ENCODE data around the gene APLF.
"Not testable (repeated sequence)": the region's sequence is repeated elsewhere in the genome, so short reads cannot be mapped to it uniquely, and the experiment has no call there.

The APLF gene

GRCh38 chr2:68577183-68577582, 109.8 kb downstream of the APLF start:
- H3K27me3 ChIP-seq (ENCODE audit: insufficient read depth, low read length), result no peaks in the 10 kb centered on the region
- H3K27ac ChIP-seq (ENCODE audit: low read depth, low read length), result no peak overlapping the region
- H3K36me3 ChIP-seq (ENCODE audit: insufficient read depth, low read length), result peaks cover 3% of the 10 kb centered on the region; the same call in 1 of the 2 replicates
- H3K4me3 ChIP-seq (ENCODE audit: low read depth, low read length), result no peak overlapping the region
- H3K79me2 ChIP-seq (ENCODE audit: control insufficient read depth, insufficient read depth, low read length, unreplicated experiment), result no peaks in the 10 kb centered on the region
- H3K4me1 ChIP-seq (ENCODE audit: control insufficient read depth, insufficient read depth, low read length, unreplicated experiment), result no peaks in the 10 kb centered on the region
- H2AFZ ChIP-seq (ENCODE audit: low read length, unreplicated experiment), result no peak overlapping the region

- H2AFZ ChIP-seq (ENCODE audit: low read length, unreplicated experiment), result no peak overlapping the region
- no peaks in the 10 kb centered on the region for H3K27me3 ChIP-seq (ENCODE audit: insufficient read depth, low read length)
- no peaks in the 10 kb centered on the region for H3K79me2 ChIP-seq (ENCODE audit: control insufficient read depth, insufficient read depth, low read length, unreplicated experiment)
- no peak overlapping the region for H3K4me3 ChIP-seq (ENCODE audit: low read depth, low read length)
- no peaks in the 10 kb centered on the region for H3K4me1 ChIP-seq (ENCODE audit: control insufficient read depth, insufficient read depth, low read length, unreplicated experiment)
- H3K36me3 ChIP-seq (ENCODE audit: insufficient read depth, low read length), result peaks cover 3% of the 10 kb centered on the region; the same call in 1 of the 2 replicates
- H3K27ac ChIP-seq (ENCODE audit: low read depth, low read length), result no peak overlapping the region
These were observed 112.3 kb downstream of the APLF start for GRCh38 chr2:68579689-68580088.

GRCh38 chr2:68588589-68588988, 121.2 kb downstream of the APLF start:
- no peak overlapping the region for H3K4me3 ChIP-seq (ENCODE audit: low read depth, low read length)
- H3K79me2 ChIP-seq (ENCODE audit: control insufficient read depth, insufficient read depth, low read length, unreplicated experiment), result no peaks in the 10 kb centered on the region
- no peaks in the 10 kb centered on the region for H3K27me3 ChIP-seq (ENCODE audit: insufficient read depth, low read length)
- no peak overlapping the region for H3K27ac ChIP-seq (ENCODE audit: low read depth, low read length)
- no peaks in the 10 kb centered on the region for H3K36me3 ChIP-seq (ENCODE audit: insufficient read depth, low read length)
- no peaks in the 10 kb centered on the region for H3K4me1 ChIP-seq (ENCODE audit: control insufficient read depth, insufficient read depth, low read length, unreplicated experiment)
- H2AFZ ChIP-seq (ENCODE audit: low read length, unreplicated experiment), result no peak overlapping the region

- no peak overlapping the region for H3K4me3 ChIP-seq (ENCODE audit: low read depth, low read length)
- H2AFZ ChIP-seq (ENCODE audit: low read length, unreplicated experiment), result no peak overlapping the region
- H3K27ac ChIP-seq (ENCODE audit: low read depth, low read length), result no peak overlapping the region
- no peaks in the 10 kb centered on the region for H3K4me1 ChIP-seq (ENCODE audit: control insufficient read depth, insufficient read depth, low read length, unreplicated experiment)
- H3K79me2 ChIP-seq (ENCODE audit: control insufficient read depth, insufficient read depth, low read length, unreplicated experiment), result no peaks in the 10 kb centered on the region
- no peaks in the 10 kb centered on the region for H3K27me3 ChIP-seq (ENCODE audit: insufficient read depth, low read length)
- no peaks in the 10 kb centered on the region for H3K36me3 ChIP-seq (ENCODE audit: insufficient read depth, low read length)
These were observed 122.6 kb downstream of the APLF start for GRCh38 chr2:68589963-68590362.

- no peaks in the 10 kb centered on the region for H3K4me1 ChIP-seq (ENCODE audit: control insufficient read depth, insufficient read depth, low read length, unreplicated experiment)
- no peak overlapping the region for H2AFZ ChIP-seq (ENCODE audit: low read length, unreplicated experiment)
- H3K27ac ChIP-seq (ENCODE audit: low read depth, low read length), result no peak overlapping the region
- no peak overlapping the region for H3K4me3 ChIP-seq (ENCODE audit: low read depth, low read length)
- H3K27me3 ChIP-seq (ENCODE audit: insufficient read depth, low read length), result no peaks in the 10 kb centered on the region
- no peaks in the 10 kb centered on the region for H3K79me2 ChIP-seq (ENCODE audit: control insufficient read depth, insufficient read depth, low read length, unreplicated experiment)
- H3K36me3 ChIP-seq (ENCODE audit: insufficient read depth, low read length), result no peaks in the 10 kb centered on the region
These were observed 123.3 kb downstream of the APLF start for GRCh38 chr2:68590702-68591101.

GRCh38 chr2:68591225-68591624, 123.8 kb downstream of the APLF start:
- Histone ChIP-seq H3K4me3 (ENCODE audit: low read depth, low read length) (no peak overlapping the region), H3K4me1 (ENCODE audit: control insufficient read depth, insufficient read depth, low read length, unreplicated experiment) (no peaks in the 10 kb centered on the region), H2AFZ (ENCODE audit: low read length, unreplicated experiment) (no peak overlapping the region), H3K27me3 (ENCODE audit: insufficient read depth, low read length) (no peaks in the 10 kb centered on the region), H3K27ac (ENCODE audit: low read depth, low read length) (no peak overlapping the region), H3K79me2 (ENCODE audit: control insufficient read depth, insufficient read depth, low read length, unreplicated experiment) (no peaks in the 10 kb centered on the region), H3K36me3 (ENCODE audit: insufficient read depth, low read length) (no peaks in the 10 kb centered on the region)

GRCh38 chr2:68594041-68594440, 126.7 kb downstream of the APLF start:
- Histone ChIP-seq H3K79me2 (ENCODE audit: control insufficient read depth, insufficient read depth, low read length, unreplicated experiment) (no peaks in the 10 kb centered on the region), H3K36me3 (ENCODE audit: insufficient read depth, low read length) (no peaks in the 10 kb centered on the region), H3K4me1 (ENCODE audit: control insufficient read depth, insufficient read depth, low read length, unreplicated experiment) (no peaks in the 10 kb centered on the region), H3K27me3 (ENCODE audit: insufficient read depth, low read length) (no peaks in the 10 kb centered on the region), H3K4me3 (ENCODE audit: low read depth, low read length) (no peak overlapping the region), H2AFZ (ENCODE audit: low read length, unreplicated experiment) (no peak overlapping the region), H3K27ac (ENCODE audit: low read depth, low read length) (no peak overlapping the region)

- H3K4me3 ChIP-seq (ENCODE audit: low read depth, low read length), result no peak overlapping the region
- no peaks in the 10 kb centered on the region for H3K79me2 ChIP-seq (ENCODE audit: control insufficient read depth, insufficient read depth, low read length, unreplicated experiment)
- H3K27me3 ChIP-seq (ENCODE audit: insufficient read depth, low read length), result no peaks in the 10 kb centered on the region
- H3K36me3 ChIP-seq (ENCODE audit: insufficient read depth, low read length), result no peaks in the 10 kb centered on the region
- H3K27ac ChIP-seq (ENCODE audit: low read depth, low read length), result no peak overlapping the region
- H2AFZ ChIP-seq (ENCODE audit: low read length, unreplicated experiment), result no peak overlapping the region
- H3K4me1 ChIP-seq (ENCODE audit: control insufficient read depth, insufficient read depth, low read length, unreplicated experiment), result no peaks in the 10 kb centered on the region
These were observed 127.5 kb downstream of the APLF start for GRCh38 chr2:68594674-68595492.

- H2AFZ ChIP-seq (ENCODE audit: low read length, unreplicated experiment); H3K79me2 ChIP-seq (ENCODE audit: control insufficient read depth, insufficient read depth, low read length, unreplicated experiment); H3K4me1 ChIP-seq (ENCODE audit: control insufficient read depth, insufficient read depth, low read length, unreplicated experiment); H3K27ac ChIP-seq (ENCODE audit: low read depth, low read length); H3K36me3 ChIP-seq (ENCODE audit: insufficient read depth, low read length); H3K4me3 ChIP-seq (ENCODE audit: low read depth, low read length); H3K27me3 ChIP-seq (ENCODE audit: insufficient read depth, low read length): not testable (repeated sequence)
These were observed 128.1 kb downstream of the APLF start for GRCh38 chr2:68595493-68595785.

- H3K4me3 ChIP-seq (ENCODE audit: low read depth, low read length); H3K4me1 ChIP-seq (ENCODE audit: control insufficient read depth, insufficient read depth, low read length, unreplicated experiment); H3K36me3 ChIP-seq (ENCODE audit: insufficient read depth, low read length); H3K79me2 ChIP-seq (ENCODE audit: control insufficient read depth, insufficient read depth, low read length, unreplicated experiment); H2AFZ ChIP-seq (ENCODE audit: low read length, unreplicated experiment); H3K27ac ChIP-seq (ENCODE audit: low read depth, low read length); H3K27me3 ChIP-seq (ENCODE audit: insufficient read depth, low read length): not testable (repeated sequence)
These were observed 133.1 kb downstream of the APLF start for GRCh38 chr2:68600495-68600894.

- Histone ChIP-seq H3K27me3 (ENCODE audit: insufficient read depth, low read length) (no peaks in the 10 kb centered on the region; the same call in 1 of the 2 replicates), H3K27ac (ENCODE audit: low read depth, low read length) (no peak overlapping the region), H3K4me3 (ENCODE audit: low read depth, low read length) (no peak overlapping the region), H2AFZ (ENCODE audit: low read length, unreplicated experiment) (no peak overlapping the region), H3K36me3 (ENCODE audit: insufficient read depth, low read length) (no peaks in the 10 kb centered on the region), H3K4me1 (ENCODE audit: control insufficient read depth, insufficient read depth, low read length, unreplicated experiment) (no peaks in the 10 kb centered on the region), H3K79me2 (ENCODE audit: control insufficient read depth, insufficient read depth, low read length, unreplicated experiment) (no peaks in the 10 kb centered on the region)
These were observed 135.7 kb downstream of the APLF start for GRCh38 chr2:68603059-68603458.

All from ACC112 (cell line).